GM12878 (cell line): ENCODE results near the gene WNK1. TPM values are rescaled to one million over a fixed set of nuclear protein-coding genes. Genes with fewer than 3 reads are reported as not detected.

ENCODE experiments used
- ATAC-seq: fragments of 200-7000 bp; cut with Tn5 transposase; 3 replicates; pipeline ENCODE4 v1.9.1; 2020; ENCODE audit warnings: mild to moderate bottlenecking, moderate library complexity
- BruUV-seq: library from RNA; stranded (reverse); fragments of 400-500 nt; replicated peaks from 2 replicates; lab custom pipeline; 2021; lab: Mats Ljungman, UMichigan
- CTCF ChIA-PET: fragments of 300-600 bp; sonication (Branson Sonifier 250); formaldehyde crosslinking; extraction: SDS; loops from one replicate; lab custom pipeline; 2021; ENCODE audit warnings: inconsistent platforms; lab: Yijun Ruan, JAX
- POLR2A ChIA-PET: fragments of 350-600 bp; formaldehyde crosslinking; extraction: SDS; loops from one replicate; lab custom pipeline; 2021; ENCODE audit warnings: inconsistent platforms; lab: Charles Lee
- RAD21 ChIA-PET: fragments of 300-600 bp; sonication (Branson Sonifier 250); formaldehyde crosslinking; loops from one replicate; lab custom pipeline; 2023; ENCODE audit warnings: antibody characterized with exemption; ENCODE audit not compliant: unreplicated experiment; lab: Charles Lee
- SMC1A ChIA-PET: fragments of 300-600 bp; sonication (Branson Sonifier 250); formaldehyde crosslinking; loops from one replicate; lab custom pipeline; 2023; ENCODE audit not compliant: unreplicated experiment, uncharacterized antibody; lab: Charles Lee
- DNase-seq: peaks from one replicate; pipeline ENCODE4 v3.0.0-alpha.2; 2011; ENCODE audit warnings: low read depth, low spot score
- FAIRE-seq: peaks from 3 replicates; lab custom pipeline; 2011; peaks lifted over from hg19 to GRCh38; lab: Jason Lieb, UNC
- H2AFZ ChIP-seq: 2 replicates; pipeline ENCODE4 v1.6.0; 2011; ENCODE audit warnings: low read depth, low read length, control low read depth; ENCODE audit not compliant: control insufficient read depth
- H3K27ac ChIP-seq: 2 replicates; pipeline ENCODE4 v1.5.1; 2011; ENCODE audit warnings: control low read depth; ENCODE audit not compliant: control insufficient read depth, insufficient read depth
- H3K27me3 ChIP-seq, 2 experiments: replicated peaks in 1 of 2; 2 replicates each; pipeline versions ENCODE4 v1.6.0 to v1.6.1; 2011; ENCODE audit warnings: low read length in 1 of 2; ENCODE audit not compliant: control insufficient read depth in 2 of 2, insufficient read depth in 2 of 2
- H3K36me3 ChIP-seq, 2 experiments: 2 replicates each; pipeline ENCODE4 v1.5.1; 2011; ENCODE audit warnings: low read length in 1 of 2; ENCODE audit not compliant: control insufficient read depth in 2 of 2, insufficient read depth in 2 of 2
- H3K4me1 ChIP-seq: 2 replicates; pipeline ENCODE4 v1.6.1; 2011; ENCODE audit warnings: mild to moderate bottlenecking, low read length, moderate library complexity, mixed read lengths; ENCODE audit not compliant: control insufficient read depth, insufficient read depth
- H3K4me2 ChIP-seq: 2 replicates; pipeline ENCODE4 v1.6.0; 2011; ENCODE audit warnings: control low read depth; ENCODE audit not compliant: control insufficient read depth, insufficient read depth
- H3K4me3 ChIP-seq: fragments of 200-600 bp; sonication (generic); 2 replicates; pipeline ENCODE4 v1.5.1; 2016
- H3K79me2 ChIP-seq: 2 replicates; pipeline ENCODE4 v1.6.0; 2011; ENCODE audit warnings: low read length; ENCODE audit not compliant: control insufficient read depth, insufficient read depth
- H3K9ac ChIP-seq: 2 replicates; pipeline ENCODE4 v1.8.0; 2011; ENCODE audit warnings: low read length, control low read depth, mixed read lengths; ENCODE audit not compliant: control insufficient read depth, insufficient read depth
- H3K9me3 ChIP-seq: replicated peaks from 3 replicates; pipeline ENCODE4 v1.5.1; 2011; ENCODE audit warnings: mild to moderate bottlenecking, low read length; ENCODE audit not compliant: control insufficient read depth, insufficient read depth
- H4K20me1 ChIP-seq: 2 replicates; pipeline ENCODE4 v1.6.0; 2011; ENCODE audit not compliant: control insufficient read depth, insufficient read depth
- ASH2L ChIP-seq: fragments of 300-600, 200-600 bp; sonication (generic); IDR thresholded peaks from 2 replicates; pipeline ENCODE4 v1.6.1; 2017; ENCODE audit warnings: low read depth, mild to moderate bottlenecking, borderline replicate concordance
- BRCA1 ChIP-seq: IDR thresholded peaks from 2 replicates; pipeline ENCODE4 v1.6.1; 2011; ENCODE audit warnings: low read depth, low read length, improper control_type of control experiment
- EED ChIP-seq: sonication (generic); IDR thresholded peaks from 2 replicates; pipeline ENCODE4 v1.6.1; 2016; ENCODE audit warnings: antibody characterized with exemption, low read depth
- EGR1 ChIP-seq, 2 experiments: IDR thresholded peaks; 1 replicate in 1 of 2; 2 replicates in 1 of 2; pipeline ENCODE4 v1.6.1; 2011 to 2012; ENCODE audit warnings: low read depth in 2 of 2, low read length in 2 of 2, borderline replicate concordance in 1 of 2, mild to moderate bottlenecking in 1 of 2, moderate library complexity in 1 of 2
- EP300 ChIP-seq, 2 experiments: fragments of 150-350 bp in 1 of 2; IDR thresholded peaks; 2 replicates each; pipeline ENCODE4 v1.6.1; 2011 to 2012; ENCODE audit warnings: low read depth in 2 of 2, low read length in 2 of 2, borderline replicate concordance in 1 of 2, improper control_type of control experiment in 1 of 2, inconsistent platforms in 1 of 2; ENCODE audit not compliant: control insufficient read depth in 1 of 2
- HCFC1 ChIP-seq: fragments of 150-350 bp; IDR thresholded peaks from 2 replicates; pipeline ENCODE4 v1.6.1; 2014; ENCODE audit warnings: low read length
- HDAC6 ChIP-seq: fragments of 200-600 bp; sonication (generic); IDR thresholded peaks from one replicate; pipeline ENCODE4 v1.8.0; 2017; ENCODE audit warnings: antibody characterized with exemption; ENCODE audit not compliant: unreplicated experiment
- IRF3 ChIP-seq: fragments of 450-650 bp; IDR thresholded peaks from 2 replicates; pipeline ENCODE4 v1.6.1; 2014; ENCODE audit warnings: mild to moderate bottlenecking
- POLR2A ChIP-seq: IDR thresholded peaks from 2 replicates; pipeline ENCODE4 v1.6.1; 2011; ENCODE audit warnings: low read depth, mild to moderate bottlenecking, low read length
- RB1 ChIP-seq: fragments of 450-650 bp; formaldehyde crosslinking; IDR thresholded peaks from 2 replicates; pipeline ENCODE4 v1.6.1; 2017; ENCODE audit warnings: mild to moderate bottlenecking, borderline replicate concordance
- RELA ChIP-seq: fragments of 450-650 bp; IDR thresholded peaks from 2 replicates; pipeline ENCODE4 v1.8.0; 2014; ENCODE audit warnings: borderline replicate concordance; ENCODE audit not compliant: partially characterized antibody
- REST ChIP-seq: IDR thresholded peaks from 2 replicates; pipeline ENCODE4 v1.6.1; 2012; ENCODE audit warnings: mild to moderate bottlenecking, low read depth, low read length
- SP1 ChIP-seq: IDR thresholded peaks from one replicate; pipeline ENCODE4 v1.6.1; 2011; ENCODE audit warnings: low read depth, low read length
- SUPT20H ChIP-seq: IDR thresholded peaks from 2 replicates; pipeline ENCODE4 v1.6.1; 2011; ENCODE audit warnings: low read depth, mild to moderate bottlenecking, low read length, moderate library complexity, borderline replicate concordance; ENCODE audit not compliant: control insufficient read depth
- ZNF592 ChIP-seq: fragments of 450-650 bp; IDR thresholded peaks from 2 replicates; pipeline ENCODE4 v1.6.1; 2017; ENCODE audit warnings: mild to moderate bottlenecking, moderate library complexity
- WGBS: methylation state at CpG from one replicate; pipeline ENCODE4 v1.1.6; 2016; ENCODE audit warnings: low lambda C conversion rate; ENCODE audit not compliant: insufficient replicate concordance, insufficient coverage; ENCODE audit errors: missing lambda C conversion rate; 5-methylcytosine and 5-hydroxymethylcytosine counted together
- in situ Hi-C: fragments of 300-500 bp; cut with MboI; formaldehyde crosslinking; loops from 9 replicates; pipeline ENCODE4 v1.14.3; 2018; ENCODE audit warnings: mixed read lengths
- intact Hi-C: fragments of 100-400 bp; cut with micrococcal nuclease; formaldehyde crosslinking; loops from one replicate; pipeline ENCODE4 v1.14.2; 2022; ENCODE audit not compliant: unreplicated experiment
- polyA plus RNA-seq, 11 experiments: library from polyadenylated mRNA; depleted of rRNA in 4 of 11; unstranded in 6 of 11; stranded (reverse) in 5 of 11; fragments of >200 nt; fragmentation: Nextera tagmentation in 4 of 11; fragmentation: Illumina TruSeq in 1 of 11; extraction: Ambion mirVana in 4 of 11; extraction: Trizol in 1 of 11; gene quantifications; 1 replicate in 1 of 11; 2 replicates in 10 of 11; pipeline versions ENCODE4 v1.2.1 to v1.2.3, GENCODE V29; 2011 to 2016; ENCODE audit warnings: inconsistent platforms in 2 of 11, missing spikeins in 2 of 11, low read depth in 1 of 11
- total RNA-seq, 4 experiments: library from RNA; depleted of rRNA in 3 of 4; stranded (reverse); fragments of >200 nt in 3 of 4; fragmentation: Illumina TruSeq in 1 of 4; extraction: Trizol in 1 of 4; gene quantifications; 2 replicates each; pipeline versions ENCODE4 v1.2.1 to v1.2.3, GENCODE V29; 2013 to 2021

The WNK1 gene
- total and polyA plus RNA-seq, 10 of the 15 experiments (the other 5 are each of a cell fraction or from before 2014, with no cell fraction given), result 9.6 to 151 (median 86.6) TPM

- ChIA-PET CTCF (interaction anchor here (1.5 kb wide), 1 partner anchor 37 kb away, joined by 4 read pairs; no protein-coding TSS in a partner anchor), SMC1A (interaction anchor here (0.5 to 1.9 kb wide), 8 partner anchors 9 to 272 kb away, joined by 3 to 6 read pairs (median 3); no protein-coding TSS in a partner anchor), RAD21 (interaction anchor here (1.1 to 1.2 kb wide), 2 partner anchors 37 to 54 kb away, joined by 3 read pairs; no protein-coding TSS in a partner anchor), POLR2A (interaction anchor here (1.1 to 2.6 kb wide), 3 partner anchors 10 to 98 kb away, joined by 4 to 8 read pairs (median 4); no protein-coding TSS in a partner anchor)
- no peak for TF ChIP-seq HDAC6
- TF ChIP-seq REST, result no peak
- no peak for TF ChIP-seq SUPT20H
- TF ChIP-seq ASH2L, result no peak
- TF ChIP-seq HCFC1, result no peak
- TF ChIP-seq EGR1 (IDR thresholded peaks at IDR 0.05; ENCODE audit: borderline replicate concordance in 1 of 2, low read depth in 2 of 2, low read length in 2 of 2), result no peak
- TF ChIP-seq RB1, result no peak
- no peak for TF ChIP-seq EED
- TF ChIP-seq ZNF592, result no peak
- TF ChIP-seq POLR2A, result no peak
- no peak for TF ChIP-seq EP300 (IDR thresholded peaks at IDR 0.05; ENCODE audit: borderline replicate concordance in 1 of 2, control insufficient read depth in 1 of 2, low read depth in 2 of 2, low read length in 2 of 2)
- no peak for TF ChIP-seq BRCA1
- TF ChIP-seq IRF3, result no peak
- no peak for TF ChIP-seq RELA
- no peak for TF ChIP-seq SP1
- intact Hi-C loops, result no loop called here
- Histone ChIP-seq H2AFZ (no peak overlapping the region), H3K9ac (no peak overlapping the region), H3K79me2 (no peaks in the 10 kb centered on the region), H3K27me3 (no peaks in the 10 kb centered on the region), H3K9me3 (no peaks in the 10 kb centered on the region), H3K27ac (no peak overlapping the region), H3K4me1 (peaks cover 8% of the 10 kb centered on the region), H3K4me3 (no peak overlapping the region), H3K36me3 (no peaks in the 10 kb centered on the region), H3K4me2 (no peak overlapping the region), H4K20me1 (no peaks in the 10 kb centered on the region)
- DNase-seq (no peak), FAIRE-seq (no peak), ATAC-seq (no peak)
- no TSS peak for BruUV-seq
- 86% methylated on average over 9 of the region's 9 CpGs for WGBS
- in situ Hi-C loops, result no loop called here
Measured at GRCh38 chr12:713281-713875, 39.0 kb upstream of the WNK1 start.
